Thyroid gland (tissue), 4 donors: Measurements from ENCODE around the gene CARD11.

Experiments used
- POLR2A ChIP-seq, 2 donors: fragments of 450-650 bp; IDR thresholded peaks; one replicate each; pipeline ENCODE4 v1.6.1; 2017; ENCODE audit warnings: antibody characterized with exemption in 2 of 2, mild to moderate bottlenecking in 2 of 2, moderate library complexity in 1 of 2
- TF ChIP-seq, protein P1 (sequence below), 6 experiments: fragments of 200-600 bp in 3 of 6; fragments of 450-650 bp in 3 of 6; sonication (generic) in 3 of 6; IDR thresholded peaks; one replicate each; pipeline ENCODE4 v1.5.1; 2016 to 2019; ENCODE audit warnings: antibody characterized with exemption in 6 of 6, mild to moderate bottlenecking in 2 of 6, inconsistent platforms in 1 of 6, moderate library complexity in 1 of 6

DNA sequence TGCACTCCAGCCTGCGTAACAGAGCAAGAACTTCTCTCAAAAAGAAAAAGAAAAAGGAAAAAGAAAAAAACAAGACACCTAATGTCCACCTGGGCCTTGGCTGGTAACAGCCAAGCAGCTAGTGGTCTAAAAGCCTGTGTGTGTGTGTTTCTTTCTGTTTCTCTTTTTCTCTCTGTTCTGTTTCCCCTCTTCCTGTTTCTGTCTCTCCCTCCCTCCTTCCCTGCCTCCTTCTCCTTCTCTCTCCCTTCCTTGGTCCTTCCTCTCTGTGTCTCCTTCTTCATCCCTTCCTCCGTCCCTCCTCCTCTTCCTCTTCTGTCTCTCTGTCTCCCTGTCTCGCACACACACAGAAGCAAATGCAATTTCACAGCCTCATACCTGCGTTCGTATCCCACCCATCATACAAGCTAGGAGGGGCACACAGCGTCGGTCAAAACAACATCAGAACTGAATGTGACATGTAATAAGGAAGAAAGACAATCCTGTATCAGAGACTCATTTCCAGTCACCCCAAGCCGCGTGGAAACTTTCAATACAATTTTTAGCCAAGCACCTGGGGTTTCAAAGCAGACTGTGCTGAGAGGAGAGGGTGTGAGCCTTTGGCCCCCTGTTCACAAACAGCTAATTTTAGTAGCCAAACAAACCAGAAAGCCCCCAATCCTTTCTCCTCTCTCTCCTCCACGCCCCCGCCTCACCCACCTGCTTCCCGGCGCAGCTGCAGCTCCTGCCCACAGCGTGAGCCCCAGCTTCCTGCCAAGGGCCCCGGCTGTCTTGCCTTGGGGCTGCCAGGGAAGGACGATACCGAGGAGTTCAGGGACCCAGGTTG is 149.3 kb downstream of the CARD11 start:
- TF ChIP-seq, protein P1, sequence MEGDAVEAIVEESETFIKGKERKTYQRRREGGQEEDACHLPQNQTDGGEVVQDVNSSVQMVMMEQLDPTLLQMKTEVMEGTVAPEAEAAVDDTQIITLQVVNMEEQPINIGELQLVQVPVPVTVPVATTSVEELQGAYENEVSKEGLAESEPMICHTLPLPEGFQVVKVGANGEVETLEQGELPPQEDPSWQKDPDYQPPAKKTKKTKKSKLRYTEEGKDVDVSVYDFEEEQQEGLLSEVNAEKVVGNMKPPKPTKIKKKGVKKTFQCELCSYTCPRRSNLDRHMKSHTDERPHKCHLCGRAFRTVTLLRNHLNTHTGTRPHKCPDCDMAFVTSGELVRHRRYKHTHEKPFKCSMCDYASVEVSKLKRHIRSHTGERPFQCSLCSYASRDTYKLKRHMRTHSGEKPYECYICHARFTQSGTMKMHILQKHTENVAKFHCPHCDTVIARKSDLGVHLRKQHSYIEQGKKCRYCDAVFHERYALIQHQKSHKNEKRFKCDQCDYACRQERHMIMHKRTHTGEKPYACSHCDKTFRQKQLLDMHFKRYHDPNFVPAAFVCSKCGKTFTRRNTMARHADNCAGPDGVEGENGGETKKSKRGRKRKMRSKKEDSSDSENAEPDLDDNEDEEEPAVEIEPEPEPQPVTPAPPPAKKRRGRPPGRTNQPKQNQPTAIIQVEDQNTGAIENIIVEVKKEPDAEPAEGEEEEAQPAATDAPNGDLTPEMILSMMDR (IDR thresholded peaks at IDR 0.05): no peak
- no peak for TF ChIP-seq POLR2A (IDR thresholded peaks at IDR 0.05)
